ENCODE data around the gene CDH4. TPM values are rescaled to one million over a fixed set of nuclear protein-coding genes. Genes with fewer than 3 reads are reported as not detected.

The CDH4 gene
- total and polyA plus RNA-seq, 9 of the 15 experiments (the other 6 are each of a cell fraction or from before 2014, with no cell fraction given): 0.04 TPM; not detected in 8

DNA sequence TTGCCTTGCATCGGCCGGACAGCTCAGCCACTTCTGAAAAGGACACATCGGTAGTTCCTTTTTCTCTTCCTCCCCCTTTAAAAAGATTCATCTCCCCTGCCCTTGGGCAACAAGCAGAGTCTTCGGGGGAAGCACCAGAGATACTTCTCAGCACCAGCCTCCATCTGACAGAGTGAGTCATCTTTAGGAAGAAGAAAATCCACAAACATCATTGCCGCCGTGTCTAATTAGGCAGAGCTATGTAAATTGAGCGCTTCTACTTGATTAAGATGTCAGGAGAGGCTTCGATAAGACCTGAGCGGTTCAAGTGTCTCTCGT, 627.2 kb downstream of the CDH4 start:
- Histone ChIP-seq H3K4me1 (replicated peaks in 1 of 2; ENCODE audit: control insufficient read depth in 2 of 2, insufficient read depth in 2 of 2, low read length in 2 of 2) (peaks cover 0 to 12% of the 10 kb centered on the region in 2 experiments; a peak in 2 of 5 replicates), H3K27ac (ENCODE audit: extremely low read depth, low read depth, low read length) (no peak overlapping the region), H3K4me2 (ENCODE audit: insufficient read depth, low read length) (no peak overlapping the region), H3K36me3 (ENCODE audit: control insufficient read depth, insufficient read depth, low read length) (no peaks in the 10 kb centered on the region), H3K9ac (ENCODE audit: insufficient read depth in 1 of 2, low read depth in 2 of 2, low read length in 2 of 2) (no peak overlapping the region), H3K79me2 (ENCODE audit: control insufficient read depth, insufficient read depth, low read length) (no peaks in the 10 kb centered on the region), H4K20me1 (replicated peaks; ENCODE audit: control insufficient read depth, insufficient read depth, low read length) (peaks cover 14% of the 10 kb centered on the region), H3K27me3 (ENCODE audit: control insufficient read depth in 2 of 2, insufficient read depth in 2 of 2, low read length in 2 of 2) (peaks cover 46 to 94% of the 10 kb centered on the region in 2 experiments; a peak in 4 of 5 replicates), H2AFZ (ENCODE audit: low read depth, low read length) (no peak overlapping the region), H3K9me1 (ENCODE audit: control insufficient read depth, insufficient read depth, low read length) (no peaks in the 10 kb centered on the region), H3K4me3 (no peak overlapping the region), H3K9me3 (replicated peaks; ENCODE audit: control insufficient read depth, insufficient read depth, low read depth, low read length) (no peaks in the 10 kb centered on the region)
- FAIRE-seq: no peak
- intact Hi-C loops (cut with micrococcal nuclease): no loop called here
- ChIA-PET POLR2A (interaction anchor here (0.7 kb wide), 1 partner anchor 32 kb away, joined by 3 read pairs; no protein-coding TSS in a partner anchor), CTCF (ENCODE audit: low intra/inter-chr PET ratio) (no interaction called here)
- 5% methylated on average over 10 of the region's 10 CpGs for WGBS (ENCODE audit: insufficient coverage, low coverage, missing lambda C conversion rate)
- no peak for DNase-seq (ENCODE audit: extremely low read depth in 1 of 4, low spot score in 3 of 4)
- BruUV-seq (replicated peaks): no TSS peak
- in situ Hi-C loops (cut with MboI): loop anchor here (25.0 kb wide), 1 partner anchor 1667 kb away; no protein-coding TSS in a partner anchor
- no peak for TF ChIP-seq NCOA1 (IDR thresholded peaks at IDR 0.05; ENCODE audit: low read depth)
- TF ChIP-seq, protein P1, sequence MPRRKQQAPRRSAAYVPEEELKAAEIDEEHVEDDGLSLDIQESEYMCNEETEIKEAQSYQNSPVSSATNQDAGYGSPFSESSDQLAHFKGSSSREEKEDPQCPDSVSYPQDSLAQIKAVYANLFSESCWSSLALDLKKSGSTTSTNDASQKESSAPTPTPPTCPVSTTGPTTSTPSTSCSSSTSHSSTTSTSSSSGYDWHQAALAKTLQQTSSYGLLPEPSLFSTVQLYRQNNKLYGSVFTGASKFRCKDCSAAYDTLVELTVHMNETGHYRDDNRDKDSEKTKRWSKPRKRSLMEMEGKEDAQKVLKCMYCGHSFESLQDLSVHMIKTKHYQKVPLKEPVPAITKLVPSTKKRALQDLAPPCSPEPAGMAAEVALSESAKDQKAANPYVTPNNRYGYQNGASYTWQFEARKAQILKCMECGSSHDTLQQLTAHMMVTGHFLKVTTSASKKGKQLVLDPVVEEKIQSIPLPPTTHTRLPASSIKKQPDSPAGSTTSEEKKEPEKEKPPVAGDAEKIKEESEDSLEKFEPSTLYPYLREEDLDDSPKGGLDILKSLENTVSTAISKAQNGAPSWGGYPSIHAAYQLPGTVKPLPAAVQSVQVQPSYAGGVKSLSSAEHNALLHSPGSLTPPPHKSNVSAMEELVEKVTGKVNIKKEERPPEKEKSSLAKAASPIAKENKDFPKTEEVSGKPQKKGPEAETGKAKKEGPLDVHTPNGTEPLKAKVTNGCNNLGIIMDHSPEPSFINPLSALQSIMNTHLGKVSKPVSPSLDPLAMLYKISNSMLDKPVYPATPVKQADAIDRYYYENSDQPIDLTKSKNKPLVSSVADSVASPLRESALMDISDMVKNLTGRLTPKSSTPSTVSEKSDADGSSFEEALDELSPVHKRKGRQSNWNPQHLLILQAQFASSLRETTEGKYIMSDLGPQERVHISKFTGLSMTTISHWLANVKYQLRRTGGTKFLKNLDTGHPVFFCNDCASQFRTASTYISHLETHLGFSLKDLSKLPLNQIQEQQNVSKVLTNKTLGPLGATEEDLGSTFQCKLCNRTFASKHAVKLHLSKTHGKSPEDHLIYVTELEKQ (CRISPR knock-in tag; IDR thresholded peaks at IDR 0.05): no peak
- TF ChIP-seq CREB1 (IDR thresholded peaks at IDR 0.05): no peak
- no peak for TF ChIP-seq CREB1 (CRISPR knock-in tag; IDR thresholded peaks at IDR 0.05)
- TF ChIP-seq CBX8 (IDR thresholded peaks at IDR 0.05; ENCODE audit: borderline replicate concordance, extremely low read depth, low read depth, low read length, poor library complexity, severe bottlenecking): no peak
- no peak for TF ChIP-seq ZNF436 (CRISPR knock-in tag; IDR thresholded peaks at IDR 0.05)
- TF ChIP-seq, protein P2, sequence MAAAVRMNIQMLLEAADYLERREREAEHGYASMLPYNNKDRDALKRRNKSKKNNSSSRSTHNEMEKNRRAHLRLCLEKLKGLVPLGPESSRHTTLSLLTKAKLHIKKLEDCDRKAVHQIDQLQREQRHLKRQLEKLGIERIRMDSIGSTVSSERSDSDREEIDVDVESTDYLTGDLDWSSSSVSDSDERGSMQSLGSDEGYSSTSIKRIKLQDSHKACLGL (CRISPR knock-in tag; IDR thresholded peaks at IDR 0.05; ENCODE audit: borderline replicate concordance, poor library complexity, severe bottlenecking): no peak
- no peak for TF ChIP-seq KDM2B (CRISPR knock-in tag; IDR thresholded peaks at IDR 0.05)
- no peak for TF ChIP-seq ZNF165 (CRISPR knock-in tag; IDR thresholded peaks at IDR 0.05; ENCODE audit: borderline replicate concordance)
- TF ChIP-seq ASH1L (IDR thresholded peaks at IDR 0.05; ENCODE audit: borderline replicate concordance, low read depth, partially characterized antibody): no peak
- TF ChIP-seq ZNF551 (CRISPR knock-in tag; IDR thresholded peaks at IDR 0.05): no peak
- no peak for TF ChIP-seq ERF (CRISPR knock-in tag; IDR thresholded peaks at IDR 0.05)
- no peak for TF ChIP-seq BCL6 (CRISPR knock-in tag; IDR thresholded peaks at IDR 0.05)
- TF ChIP-seq ELF2 (CRISPR knock-in tag; IDR thresholded peaks at IDR 0.05): no peak
- TF ChIP-seq, protein P3, sequence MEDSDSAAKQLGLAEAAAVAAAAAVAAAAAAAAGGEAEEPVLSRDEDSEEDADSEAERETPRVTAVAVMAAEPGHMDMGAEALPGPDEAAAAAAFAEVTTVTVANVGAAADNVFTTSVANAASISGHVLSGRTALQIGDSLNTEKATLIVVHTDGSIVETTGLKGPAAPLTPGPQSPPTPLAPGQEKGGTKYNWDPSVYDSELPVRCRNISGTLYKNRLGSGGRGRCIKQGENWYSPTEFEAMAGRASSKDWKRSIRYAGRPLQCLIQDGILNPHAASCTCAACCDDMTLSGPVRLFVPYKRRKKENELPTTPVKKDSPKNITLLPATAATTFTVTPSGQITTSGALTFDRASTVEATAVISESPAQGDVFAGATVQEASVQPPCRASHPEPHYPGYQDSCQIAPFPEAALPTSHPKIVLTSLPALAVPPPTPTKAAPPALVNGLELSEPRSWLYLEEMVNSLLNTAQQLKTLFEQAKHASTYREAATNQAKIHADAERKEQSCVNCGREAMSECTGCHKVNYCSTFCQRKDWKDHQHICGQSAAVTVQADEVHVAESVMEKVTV (CRISPR knock-in tag; IDR thresholded peaks at IDR 0.05): no peak
- no peak for ATAC-seq
